ENCODE measurements around the gene CAPN8. TPM values are rescaled to one million over a fixed set of nuclear protein-coding genes. Genes with fewer than 3 reads are reported as not detected.

The CAPN8 gene
- total RNA-seq, 1 donor from 2014 or later = not detected

DNA sequence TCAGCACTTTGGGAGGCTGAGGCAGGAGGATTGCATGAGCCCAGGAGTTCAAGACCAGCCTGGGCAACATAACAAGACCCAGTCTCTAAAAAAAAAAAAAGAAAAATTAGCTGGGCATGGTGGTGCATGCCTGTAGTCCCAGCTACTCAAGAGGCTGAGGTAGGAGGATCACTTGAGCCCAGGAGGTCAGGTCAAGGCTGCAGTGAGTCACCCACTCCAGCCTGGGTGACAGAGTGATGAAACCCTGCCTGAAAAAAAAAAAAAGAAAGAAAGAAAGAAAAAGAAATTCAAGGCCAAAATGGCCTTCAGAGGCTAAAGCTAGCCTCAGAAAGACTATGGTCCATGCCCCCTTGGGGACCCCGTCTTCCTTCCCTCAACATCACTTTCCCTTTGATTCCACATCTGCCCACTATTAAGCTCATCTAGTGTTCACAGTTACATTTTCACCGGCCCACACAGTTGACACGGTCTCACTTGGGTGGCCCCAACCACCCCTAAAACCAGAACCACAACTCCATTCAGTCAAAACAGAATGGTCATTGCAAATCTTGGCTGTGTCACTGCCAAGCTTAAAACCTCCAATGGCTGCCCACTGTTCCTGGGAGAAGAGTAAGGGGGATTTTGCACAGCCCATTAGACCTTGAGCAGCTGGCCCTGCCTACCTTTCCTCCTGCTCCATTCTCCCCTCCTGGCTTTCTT is 2.1 kb upstream of the CAPN8 start:
- TF ChIP-seq, protein P1, sequence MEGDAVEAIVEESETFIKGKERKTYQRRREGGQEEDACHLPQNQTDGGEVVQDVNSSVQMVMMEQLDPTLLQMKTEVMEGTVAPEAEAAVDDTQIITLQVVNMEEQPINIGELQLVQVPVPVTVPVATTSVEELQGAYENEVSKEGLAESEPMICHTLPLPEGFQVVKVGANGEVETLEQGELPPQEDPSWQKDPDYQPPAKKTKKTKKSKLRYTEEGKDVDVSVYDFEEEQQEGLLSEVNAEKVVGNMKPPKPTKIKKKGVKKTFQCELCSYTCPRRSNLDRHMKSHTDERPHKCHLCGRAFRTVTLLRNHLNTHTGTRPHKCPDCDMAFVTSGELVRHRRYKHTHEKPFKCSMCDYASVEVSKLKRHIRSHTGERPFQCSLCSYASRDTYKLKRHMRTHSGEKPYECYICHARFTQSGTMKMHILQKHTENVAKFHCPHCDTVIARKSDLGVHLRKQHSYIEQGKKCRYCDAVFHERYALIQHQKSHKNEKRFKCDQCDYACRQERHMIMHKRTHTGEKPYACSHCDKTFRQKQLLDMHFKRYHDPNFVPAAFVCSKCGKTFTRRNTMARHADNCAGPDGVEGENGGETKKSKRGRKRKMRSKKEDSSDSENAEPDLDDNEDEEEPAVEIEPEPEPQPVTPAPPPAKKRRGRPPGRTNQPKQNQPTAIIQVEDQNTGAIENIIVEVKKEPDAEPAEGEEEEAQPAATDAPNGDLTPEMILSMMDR (IDR thresholded peaks at IDR 0.05; ENCODE audit: insufficient read depth, low read depth, low read length) = no peak
- TF ChIP-seq EZH2 (IDR thresholded peaks at IDR 0.05; ENCODE audit: insufficient read depth, low read length) = no peak
- Histone ChIP-seq H3K27me3 (ENCODE audit: insufficient read depth, low read length) (no peaks in the 10 kb centered on the region), H3K27ac (ENCODE audit: low read depth, low read length) (no peak overlapping the region), H4K20me1 (ENCODE audit: insufficient read depth, low read length) (no peaks in the 10 kb centered on the region), H3K9ac (ENCODE audit: low read length) (no peak overlapping the region), H3K9me3 (ENCODE audit: insufficient read depth, low read depth, low read length) (no peaks in the 10 kb centered on the region), H3K4me2 (ENCODE audit: low read length) (no peak overlapping the region), H3K4me1 (ENCODE audit: insufficient read depth, low read length) (no peaks in the 10 kb centered on the region), H3K79me2 (ENCODE audit: insufficient read depth, low read length) (no peaks in the 10 kb centered on the region), H3K4me3 (ENCODE audit: insufficient read depth, low read depth, low read length) (no peak overlapping the region), H3K36me3 (ENCODE audit: insufficient read depth, low read length) (no peaks in the 10 kb centered on the region), H2AFZ (ENCODE audit: low read depth, low read length) (no peak overlapping the region)
- Mint-ChIP-seq H3K27me3 (ENCODE audit: low read depth, unreplicated experiment) (peaks cover 7% of the 10 kb centered on the region), H3K4me3 (ENCODE audit: unreplicated experiment) (no peak overlapping the region), H3K36me3 (ENCODE audit: low read depth, unreplicated experiment) (no peaks in the 10 kb centered on the region), H3K9me3 (ENCODE audit: unreplicated experiment) (no peaks in the 10 kb centered on the region), H3K4me1 (ENCODE audit: low read depth, unreplicated experiment) (peaks cover 5% of the 10 kb centered on the region), H3K27ac (ENCODE audit: unreplicated experiment) (no peak overlapping the region)
- no peak for FAIRE-seq
- no peak for DNase-seq (ENCODE audit: low read depth)

DNA sequence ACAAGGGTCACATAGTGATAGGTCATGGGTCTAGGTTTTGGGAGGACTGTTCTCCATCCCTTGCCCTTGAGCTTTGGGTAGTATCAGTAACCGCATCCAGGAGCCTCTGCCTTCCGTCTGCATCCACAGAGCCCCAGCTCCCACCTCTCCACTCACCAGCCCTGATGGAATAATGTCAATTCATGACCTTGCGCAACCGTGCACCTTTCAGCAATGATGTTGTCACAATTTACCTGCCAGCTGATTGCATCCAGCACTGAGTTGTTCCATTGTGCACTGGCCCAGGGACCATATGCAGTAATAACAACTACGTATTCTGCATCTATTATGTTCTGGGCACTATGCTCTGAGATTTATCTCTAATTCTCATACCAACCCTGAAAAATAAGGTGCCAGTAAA is 1.4 kb downstream of the CAPN8 start:
- peaks cover 16% of the 10 kb centered on the region for H3K27me3 Mint-ChIP-seq (ENCODE audit: low read depth, unreplicated experiment)
- Histone ChIP-seq H2AFZ (ENCODE audit: low read depth, low read length) (no peak overlapping the region), H3K9me3 (ENCODE audit: insufficient read depth, low read depth, low read length) (no peaks in the 10 kb centered on the region), H4K20me1 (ENCODE audit: insufficient read depth, low read length) (no peaks in the 10 kb centered on the region), H3K4me1 (ENCODE audit: insufficient read depth, low read length) (no peaks in the 10 kb centered on the region), H3K27ac (ENCODE audit: low read depth, low read length) (no peak overlapping the region), H3K4me2 (ENCODE audit: low read length) (no peak overlapping the region), H3K9ac (ENCODE audit: low read length) (no peak overlapping the region), H3K27me3 (ENCODE audit: insufficient read depth, low read length) (no peaks in the 10 kb centered on the region), H3K36me3 (ENCODE audit: insufficient read depth, low read length) (no peaks in the 10 kb centered on the region), H3K79me2 (ENCODE audit: insufficient read depth, low read length) (no peaks in the 10 kb centered on the region), H3K4me3 (ENCODE audit: insufficient read depth, low read depth, low read length) (no peak overlapping the region)
- H3K4me3 Mint-ChIP-seq (ENCODE audit: unreplicated experiment) = no peak overlapping the region
- H3K36me3 Mint-ChIP-seq (ENCODE audit: low read depth, unreplicated experiment) = no peaks in the 10 kb centered on the region
- TF ChIP-seq, protein P1 (IDR thresholded peaks at IDR 0.05; ENCODE audit: insufficient read depth, low read depth, low read length) = no peak
- TF ChIP-seq EZH2 (IDR thresholded peaks at IDR 0.05; ENCODE audit: insufficient read depth, low read length) = no peak
- no peak overlapping the region for H3K27ac Mint-ChIP-seq (ENCODE audit: unreplicated experiment)
- DNase-seq (ENCODE audit: low read depth) (no peak), FAIRE-seq (no peak)
- no peaks in the 10 kb centered on the region for H3K9me3 Mint-ChIP-seq (ENCODE audit: unreplicated experiment)
- H3K4me1 Mint-ChIP-seq (ENCODE audit: low read depth, unreplicated experiment) = no peaks in the 10 kb centered on the region

DNA sequence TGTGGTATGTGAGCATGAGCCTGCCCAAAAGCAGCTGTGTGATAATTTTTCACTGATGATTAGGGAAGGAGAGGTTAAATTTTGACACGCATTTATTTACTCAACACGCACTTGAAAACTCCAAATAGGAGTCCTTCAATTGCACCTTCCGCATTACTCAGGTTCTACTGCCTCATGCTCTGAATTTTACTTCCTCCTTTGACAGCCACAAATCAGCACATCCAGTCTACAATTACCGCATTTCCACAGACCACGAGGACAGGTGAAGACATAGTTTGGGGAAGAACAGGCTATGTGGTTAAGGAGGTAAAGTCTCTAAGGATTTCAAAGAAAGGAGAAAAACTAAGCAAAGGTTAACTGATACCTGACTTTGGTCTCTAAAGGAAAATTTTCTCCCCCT is 2.6 kb downstream of the CAPN8 start:
- Histone ChIP-seq H4K20me1 (ENCODE audit: insufficient read depth, low read length) (no peaks in the 10 kb centered on the region), H2AFZ (ENCODE audit: low read depth, low read length) (no peak overlapping the region), H3K4me2 (ENCODE audit: low read length) (no peak overlapping the region), H3K27ac (ENCODE audit: low read depth, low read length) (no peak overlapping the region), H3K79me2 (ENCODE audit: insufficient read depth, low read length) (no peaks in the 10 kb centered on the region), H3K36me3 (ENCODE audit: insufficient read depth, low read length) (no peaks in the 10 kb centered on the region), H3K4me3 (ENCODE audit: insufficient read depth, low read depth, low read length) (no peak overlapping the region), H3K9me3 (ENCODE audit: insufficient read depth, low read depth, low read length) (no peaks in the 10 kb centered on the region), H3K9ac (ENCODE audit: low read length) (no peak overlapping the region), H3K4me1 (ENCODE audit: insufficient read depth, low read length) (no peaks in the 10 kb centered on the region), H3K27me3 (ENCODE audit: insufficient read depth, low read length) (no peaks in the 10 kb centered on the region)
- FAIRE-seq (no peak), DNase-seq (ENCODE audit: low read depth) (no peak)
- H3K4me3 Mint-ChIP-seq (ENCODE audit: unreplicated experiment) = no peak overlapping the region
- no peaks in the 10 kb centered on the region for H3K4me1 Mint-ChIP-seq (ENCODE audit: low read depth, unreplicated experiment)
- TF ChIP-seq EZH2 (IDR thresholded peaks at IDR 0.05; ENCODE audit: insufficient read depth, low read length) = no peak
- H3K9me3 Mint-ChIP-seq (ENCODE audit: unreplicated experiment) = peaks cover 2% of the 10 kb centered on the region
- H3K27ac Mint-ChIP-seq (ENCODE audit: unreplicated experiment) = no peak overlapping the region
- peaks cover 16% of the 10 kb centered on the region for H3K27me3 Mint-ChIP-seq (ENCODE audit: low read depth, unreplicated experiment)
- H3K36me3 Mint-ChIP-seq (ENCODE audit: low read depth, unreplicated experiment) = no peaks in the 10 kb centered on the region
